Measurements from ENCODE around the gene HARBI1.

DNA sequence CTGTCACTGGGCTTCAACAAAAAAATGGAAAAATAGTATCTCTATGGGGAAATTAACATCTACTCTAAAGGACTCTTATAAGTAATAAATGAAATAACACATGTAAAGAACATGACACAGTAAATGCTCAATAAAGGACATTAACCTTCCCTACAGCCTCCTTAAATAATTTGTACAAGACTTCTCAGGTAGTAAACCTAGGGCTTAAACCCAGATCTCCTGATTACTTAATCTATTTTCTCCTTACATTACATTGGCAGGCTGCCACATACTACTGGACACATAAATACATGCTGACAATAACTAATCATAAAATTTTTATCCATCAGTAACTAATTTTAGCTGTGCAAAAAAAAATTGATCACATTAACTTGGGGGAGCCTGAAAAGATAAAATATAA lies 28.1 kb downstream of the HARBI1 start:
- TF ChIP-seq POLR2AphosphoS5 (IDR thresholded peaks at IDR 0.05) (no peak), POLR2A (IDR thresholded peaks at IDR 0.05) (no peak)

Measured in spleen (tissue), 3 donors.